Inferior parietal cortex (tissue), 1 donor: ENCODE results near the gene RUNX1.

Experiments used
- DNase-seq: peaks from one replicate; pipeline ENCODE4 v3.0.0-alpha.2; 2016; ENCODE audit errors: extremely low spot score

Gene RUNX1

GRCh38 chr21:34788879-34789278, 260.2 kb downstream of the RUNX1 start:
- DNase-seq = no peak

- no peak for DNase-seq
Measured at GRCh38 chr21:34783815-34784214, 265.3 kb downstream of the RUNX1 start.

GRCh38 chr21:34782506-34783360, 266.4 kb downstream of the RUNX1 start:
- peak; percentile 5 for DNase-seq

GRCh38 chr21:34781526-34781925, 267.6 kb downstream of the RUNX1 start:
- no peak for DNase-seq

- DNase-seq = no peak
Measured at GRCh38 chr21:34779860-34780259, 269.2 kb downstream of the RUNX1 start.

GRCh38 chr21:34775793-34776192, 273.3 kb downstream of the RUNX1 start:
- DNase-seq = no peak

GRCh38 chr21:34774750-34775149, 274.4 kb downstream of the RUNX1 start:
- no peak for DNase-seq

GRCh38 chr21:34771512-34772028, 277.5 kb downstream of the RUNX1 start:
- DNase-seq = no peak

- DNase-seq = no peak
Measured at GRCh38 chr21:34770576-34770975, 278.5 kb downstream of the RUNX1 start.

GRCh38 chr21:34768326-34768725, 280.8 kb downstream of the RUNX1 start:
- no peak for DNase-seq

- DNase-seq = no peak
Measured at GRCh38 chr21:34766862-34767261, 282.2 kb downstream of the RUNX1 start.

- DNase-seq = no peak
Measured at GRCh38 chr21:34765619-34766018, 283.5 kb downstream of the RUNX1 start.

GRCh38 chr21:34764715-34765284, 284.3 kb downstream of the RUNX1 start:
- no peak for DNase-seq

- DNase-seq = no peak
Measured at GRCh38 chr21:34762786-34763185, 286.3 kb downstream of the RUNX1 start.

GRCh38 chr21:34761758-34762330, 287.3 kb downstream of the RUNX1 start:
- no peak for DNase-seq

GRCh38 chr21:34754690-34755647, 294.1 kb downstream of the RUNX1 start:
- DNase-seq = no peak

- no peak for DNase-seq
Measured at GRCh38 chr21:34748862-34749261, 300.2 kb downstream of the RUNX1 start.

- peak; percentile 81 for DNase-seq
Measured at GRCh38 chr21:34745557-34746255, 303.4 kb downstream of the RUNX1 start.

- no peak for DNase-seq
Measured at GRCh38 chr21:34744801-34745200, 304.3 kb downstream of the RUNX1 start.

GRCh38 chr21:34743831-34744230, 305.3 kb downstream of the RUNX1 start:
- DNase-seq = no peak

- DNase-seq = no peak
Measured at GRCh38 chr21:34743285-34743684, 305.8 kb downstream of the RUNX1 start.
